Glomerular endothelial cell (primary cell): Measurements from ENCODE around the gene ABHD18. TPM values are rescaled to one million over a fixed set of nuclear protein-coding genes. Genes with fewer than 3 reads are reported as not detected.
A peak's percentile ranks its signal among the peaks of the same experiment; 100 is the strongest.
"Not testable (repeated sequence)": the region's sequence is repeated elsewhere in the genome, so short reads cannot be mapped to it uniquely, and the experiment has no call there.

Experiments
- DNase-seq: peaks from one replicate; pipeline ENCODE4 v3.0.0-alpha.2; 2011; ENCODE audit warnings: low read depth, low spot score; ENCODE audit errors: extremely low read depth
- total RNA-seq: library from RNA; depleted of rRNA; stranded (reverse); fragments of >200 nt; gene quantifications from 2 replicates; pipeline ENCODE4 v1.2.3, GENCODE V29; 2015

The ABHD18 gene
- 3.5 and 4.9 TPM in 2 replicates for total RNA-seq

DNA sequence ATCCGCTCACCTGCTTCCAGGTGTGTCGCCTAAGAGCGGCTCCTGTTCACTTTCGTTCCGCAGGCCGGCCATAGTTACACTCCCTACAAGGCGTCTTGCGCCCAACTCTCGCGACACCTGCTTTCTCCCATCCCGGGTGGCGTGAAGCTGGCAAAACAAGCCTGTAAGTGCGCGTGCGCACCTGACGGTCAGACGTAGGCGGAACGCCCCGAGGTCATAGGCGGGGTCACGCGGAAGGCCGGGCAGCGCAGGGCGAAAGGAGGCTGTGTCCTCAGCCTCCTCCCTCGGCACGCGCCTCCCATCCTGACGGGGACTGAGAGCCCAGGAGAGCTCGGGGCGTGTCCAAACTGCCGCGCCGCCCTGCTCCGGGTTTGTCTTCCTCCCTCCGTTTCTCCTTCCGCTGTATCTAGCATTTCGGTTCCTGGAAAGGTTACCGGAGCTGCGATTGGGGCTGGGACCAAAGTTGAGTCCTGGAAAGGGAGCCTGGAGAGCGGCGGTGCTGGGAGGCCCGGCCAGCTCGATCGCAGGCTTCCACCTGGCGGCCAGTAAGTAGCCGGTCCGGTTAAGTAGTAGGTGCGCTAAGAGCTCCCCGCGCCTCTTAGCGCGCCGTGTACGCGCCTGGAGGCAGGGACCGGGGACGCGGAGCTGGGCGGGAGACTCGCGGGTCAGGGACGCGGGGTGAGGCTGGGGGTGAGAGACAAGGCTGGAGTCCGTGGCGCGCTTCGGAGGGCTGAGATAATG lies at the start of gene ABHD18, which contains the start of gene MFSD8:
Gene ABHD18 (plus strand): TSS at position 345 of the 741 bp plus-strand sequence. CDS start 17,550 bp downstream, outside the sequence.
Gene MFSD8 (minus strand): TSS at position 112 of the 741 bp plus-strand sequence. CDS start 40 bp downstream, at position 72.
- peak; percentile 87 for DNase-seq

DNA sequence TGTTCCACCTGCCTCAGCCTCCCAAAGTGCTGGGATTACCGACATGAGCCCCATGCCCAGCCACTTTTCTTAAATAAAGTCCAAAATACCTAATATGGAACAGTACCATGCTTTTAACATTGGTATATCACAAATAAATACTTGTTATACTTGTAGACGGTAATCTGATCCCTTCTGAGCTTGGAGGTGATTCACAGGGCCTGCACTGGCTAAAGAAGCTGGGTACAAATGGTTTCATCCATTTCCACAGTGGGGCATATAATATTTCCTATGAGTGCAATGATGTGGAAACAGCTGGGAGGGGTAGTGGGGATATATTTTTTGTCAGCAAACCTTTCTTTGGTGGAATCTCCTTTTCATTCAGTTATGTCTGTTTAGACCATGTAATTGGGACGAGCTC lies 48.7 kb upstream of the ABHD18 start:
- DNase-seq: no peak

DNA sequence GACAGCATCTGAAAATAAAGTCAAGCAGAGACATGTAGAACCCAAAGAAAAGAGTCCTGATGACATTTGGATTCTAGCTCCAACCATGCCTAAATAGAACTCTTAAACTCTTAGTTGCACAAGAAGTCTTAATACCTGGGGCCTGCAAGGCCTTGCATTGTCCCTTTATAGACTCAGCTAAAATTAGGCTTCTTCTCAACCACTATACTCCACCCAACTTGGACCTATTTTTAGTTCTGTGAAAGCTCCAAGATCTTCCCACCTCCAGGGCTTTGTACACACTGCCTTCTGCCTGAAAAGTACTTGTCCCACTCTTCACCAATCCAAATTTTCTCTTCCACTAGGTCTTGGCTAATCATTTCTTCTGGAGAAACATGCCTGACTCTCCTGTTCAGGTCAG lies 48.1 kb upstream of the ABHD18 start:
- no peak for DNase-seq

DNA sequence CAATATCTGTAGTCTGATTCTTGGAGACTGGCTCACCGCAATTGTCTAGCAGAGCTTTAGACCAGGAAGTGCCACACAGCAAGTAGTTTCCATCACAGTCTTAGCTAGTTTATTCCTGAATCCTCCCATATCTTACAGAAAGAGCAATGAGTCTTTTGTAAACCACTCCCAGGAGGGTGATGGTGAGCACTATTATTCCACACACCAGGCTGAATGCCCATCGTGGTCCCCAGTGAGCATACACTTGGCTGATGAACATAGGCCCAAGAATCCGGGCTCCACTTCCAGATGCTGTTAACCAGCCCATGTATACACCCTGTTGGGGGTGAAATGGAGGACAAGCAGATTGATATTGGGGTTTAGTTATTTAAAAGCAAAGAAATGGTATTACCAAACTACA lies 44.7 kb upstream of the ABHD18 start:
- DNase-seq: no peak

DNA sequence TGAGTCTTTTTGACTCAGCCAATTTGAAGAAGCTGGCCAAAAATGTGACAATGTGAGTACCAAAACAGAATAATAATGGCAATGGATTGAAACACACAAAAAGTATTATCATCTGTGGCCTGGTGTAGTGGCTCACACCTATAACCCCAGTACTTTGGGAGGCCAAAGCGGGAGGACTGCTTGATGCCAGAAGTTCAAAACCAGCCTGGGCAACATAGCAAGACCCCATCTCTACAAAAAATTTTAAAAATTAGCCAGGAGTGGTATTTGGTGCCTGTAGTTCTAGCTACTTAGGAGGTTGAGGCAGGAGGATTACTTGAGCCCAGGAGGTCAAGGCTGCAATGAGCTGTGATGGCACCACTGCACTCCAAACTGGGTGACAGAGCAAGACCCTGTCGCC lies 43.0 kb upstream of the ABHD18 start:
- no peak for DNase-seq

DNA sequence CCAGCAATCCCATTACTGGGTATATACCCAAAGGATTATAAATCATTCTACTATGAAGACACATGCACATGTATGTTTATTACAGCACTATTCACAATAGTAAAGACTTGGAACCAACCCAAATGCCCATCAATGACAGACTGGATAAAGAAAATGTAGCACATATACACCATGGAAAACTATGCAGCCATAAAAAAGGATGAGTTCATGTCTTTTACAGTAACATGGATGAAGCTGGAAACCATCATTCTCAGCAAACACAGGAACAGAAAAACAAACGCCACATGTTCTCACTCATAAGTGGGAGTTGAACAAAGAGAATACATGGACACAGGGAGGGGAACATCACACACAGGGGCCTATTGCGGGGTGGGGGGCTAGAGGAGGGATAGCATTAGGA lies 39.5 kb upstream of the ABHD18 start:
- DNase-seq: not testable (repeated sequence)

DNA sequence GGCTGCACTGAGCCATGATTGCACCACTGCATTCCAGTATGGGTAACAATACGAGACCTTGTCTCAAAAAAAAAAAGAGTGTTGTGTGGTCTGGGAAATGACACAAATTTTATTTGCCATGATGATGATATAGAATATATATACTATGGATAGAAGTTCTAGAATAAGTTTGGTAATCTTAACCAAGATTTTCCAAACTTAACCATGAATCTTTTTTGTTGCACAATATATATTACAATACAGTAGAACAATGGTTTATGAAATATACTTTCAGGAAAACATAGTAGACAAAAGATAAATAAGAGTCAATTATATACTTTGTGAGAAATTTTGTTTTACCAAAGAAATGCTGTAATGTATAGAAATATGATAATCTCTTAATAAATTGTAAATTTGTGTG lies 35.0 kb upstream of the ABHD18 start:
- no peak for DNase-seq

DNA sequence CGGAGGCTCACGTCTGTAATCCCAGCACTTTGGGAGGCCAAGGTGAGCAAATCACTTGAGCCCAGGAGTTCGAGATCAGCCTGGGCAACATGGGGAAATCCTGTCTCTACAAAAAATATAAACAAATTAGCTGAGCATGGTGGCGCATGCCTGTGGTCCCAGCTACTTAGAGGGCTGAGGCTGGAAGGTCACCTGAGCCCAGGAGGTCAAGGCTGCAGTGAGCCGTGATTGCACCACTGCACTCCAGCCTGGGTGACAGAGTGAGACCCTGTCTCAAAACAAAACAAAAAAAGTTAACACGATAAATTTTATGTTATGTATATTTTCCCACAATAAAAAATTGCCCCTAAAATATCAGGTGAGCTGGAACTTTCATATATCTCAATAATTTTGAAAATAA lies 33.4 kb upstream of the ABHD18 start:
- DNase-seq: not testable (repeated sequence)

DNA sequence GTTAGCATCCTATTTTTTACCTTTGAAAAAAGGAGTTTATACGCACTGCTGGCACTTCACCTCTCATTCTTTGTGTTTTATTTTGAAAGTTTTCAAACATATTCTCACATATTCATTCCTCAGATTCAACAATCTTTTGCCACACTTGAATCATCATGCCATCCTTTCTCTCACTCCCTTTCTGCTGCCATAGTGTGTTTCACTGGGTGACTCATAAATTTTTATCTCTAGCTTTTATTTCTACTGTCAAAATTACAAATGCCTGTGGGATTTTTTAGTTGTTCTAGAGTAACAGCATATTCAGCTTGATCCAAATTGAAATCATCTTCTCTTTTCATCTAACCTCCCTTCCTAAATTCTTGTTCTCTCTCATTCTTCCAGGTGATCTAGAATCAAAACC lies 28.2 kb upstream of the ABHD18 start:
- no peak for DNase-seq

DNA sequence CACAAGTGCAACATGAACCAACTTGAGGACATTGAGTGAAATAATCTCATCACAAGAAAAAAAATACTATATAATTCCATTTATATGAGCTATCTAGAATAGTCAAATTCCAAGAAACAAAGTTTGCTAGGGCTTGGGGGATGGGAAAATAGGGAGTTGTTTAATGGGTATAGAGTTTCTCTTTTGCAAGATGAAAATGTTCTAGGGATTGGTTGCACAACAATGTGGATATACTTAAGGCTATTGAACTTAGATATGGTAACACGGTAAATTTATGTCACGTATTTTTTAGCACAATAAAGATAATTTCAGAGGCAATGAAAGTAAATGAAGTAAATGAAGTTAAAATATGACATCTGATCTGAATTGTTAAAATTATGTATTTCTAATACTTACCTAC lies 8.1 kb upstream of the ABHD18 start:
- no peak for DNase-seq

DNA sequence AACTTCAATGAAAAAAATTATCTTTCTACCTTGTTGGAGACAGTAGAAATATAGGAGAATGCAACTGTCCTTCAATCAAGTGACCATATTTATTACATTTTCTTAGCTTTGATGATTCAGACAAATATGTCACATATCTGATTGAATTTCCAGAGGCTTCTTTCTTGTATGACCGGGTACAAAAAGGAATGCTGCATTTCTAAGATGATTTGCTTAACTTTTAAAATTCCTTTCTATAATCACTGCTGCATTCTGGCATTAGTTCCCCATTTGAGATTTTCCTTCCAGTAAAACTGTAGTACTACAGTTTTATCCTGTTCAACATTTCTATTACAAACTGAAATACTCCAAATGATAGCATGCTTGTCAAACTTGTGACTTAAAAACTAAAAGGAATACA lies 5.4 kb upstream of the ABHD18 start:
- no peak for DNase-seq

DNA sequence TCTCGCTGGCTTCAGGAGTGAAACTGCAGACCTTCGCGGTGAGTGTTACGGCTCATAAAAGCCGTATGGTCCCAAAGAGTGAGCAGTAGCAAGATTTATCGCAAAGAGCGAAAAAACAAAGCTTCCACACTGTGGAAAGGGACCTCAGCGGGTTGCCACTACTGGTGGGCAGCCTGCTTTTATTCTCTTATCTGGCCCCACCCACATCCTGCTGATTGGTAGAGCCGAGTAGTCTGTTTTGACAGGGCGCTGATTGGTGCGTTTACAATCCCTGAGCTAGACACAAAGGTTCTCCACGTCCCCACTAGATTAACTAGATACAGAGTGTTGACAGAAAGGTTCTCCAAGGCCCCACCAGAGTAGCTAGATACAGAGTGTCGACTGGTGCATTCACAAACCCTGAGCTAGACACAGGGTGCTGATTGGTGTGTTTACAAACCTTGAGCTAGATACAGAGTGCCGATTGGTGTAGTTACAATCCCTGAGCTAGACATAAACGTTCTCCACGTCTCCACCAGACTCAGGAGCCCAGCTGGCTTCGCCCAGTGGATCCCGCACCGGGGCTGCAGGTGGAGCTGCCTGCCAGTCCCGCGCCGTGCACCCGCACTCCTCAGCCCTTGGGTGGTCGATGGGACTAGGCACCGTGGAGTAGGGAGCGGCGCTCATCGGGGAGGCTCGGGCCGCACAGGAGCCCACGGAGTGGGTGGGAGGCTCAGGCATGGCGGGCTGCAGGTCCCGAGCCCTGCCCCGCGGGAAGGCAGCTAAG lies 1.4 kb upstream of the ABHD18 start:
- DNase-seq: not testable (repeated sequence)

DNA sequence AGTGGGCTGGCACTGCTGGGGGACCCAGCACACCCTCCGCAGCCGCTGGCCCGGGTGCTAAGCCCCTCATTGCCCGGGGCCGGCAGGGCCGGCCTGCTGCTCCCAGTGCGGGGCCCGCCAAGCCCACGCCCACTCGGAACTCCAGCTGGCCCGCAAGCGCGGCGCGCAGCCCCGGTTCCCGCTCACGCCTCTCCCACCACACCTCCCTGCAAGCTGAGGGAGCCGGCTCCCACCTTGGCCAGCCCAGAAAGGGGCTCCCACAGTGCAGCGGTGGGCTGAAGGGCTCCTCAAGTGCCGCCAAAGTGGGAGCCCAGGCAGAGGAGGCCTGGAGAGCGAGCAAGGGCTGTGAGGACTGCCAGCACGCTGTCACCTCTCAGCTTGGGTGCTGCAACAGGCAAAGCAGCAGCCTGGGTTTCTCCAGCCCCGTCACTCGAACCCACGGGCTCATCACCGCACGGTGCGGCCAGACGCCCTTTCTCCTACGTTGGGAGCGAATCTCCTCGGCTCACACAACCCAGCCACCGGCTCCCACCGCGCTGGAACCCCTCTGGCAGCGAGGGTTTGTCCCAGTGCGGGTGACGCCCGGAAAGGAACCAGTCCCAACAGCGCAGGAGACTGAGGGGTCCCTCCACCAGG lies 662 bp upstream of the ABHD18 start:
- DNase-seq: not testable (repeated sequence)

DNA sequence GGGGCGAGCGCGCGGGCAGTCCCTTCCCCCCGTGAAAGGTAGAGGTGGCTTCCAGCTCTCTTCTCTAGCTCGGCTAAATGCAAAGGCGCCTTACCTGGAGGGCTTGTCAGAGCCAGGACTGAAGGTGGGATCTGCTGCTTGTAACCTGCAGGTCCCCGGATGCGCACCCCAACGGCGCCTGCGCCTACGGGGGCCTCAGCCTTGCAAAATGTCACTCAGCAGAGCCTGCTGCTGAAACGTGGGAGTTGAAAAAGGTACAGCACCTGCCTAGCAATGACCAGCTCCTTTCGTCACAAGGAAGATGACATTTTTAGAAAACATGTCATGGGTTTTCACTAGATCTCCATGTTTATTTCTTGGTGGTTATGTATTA lies 583 bp downstream of the ABHD18 start:
- DNase-seq: no peak

DNA sequence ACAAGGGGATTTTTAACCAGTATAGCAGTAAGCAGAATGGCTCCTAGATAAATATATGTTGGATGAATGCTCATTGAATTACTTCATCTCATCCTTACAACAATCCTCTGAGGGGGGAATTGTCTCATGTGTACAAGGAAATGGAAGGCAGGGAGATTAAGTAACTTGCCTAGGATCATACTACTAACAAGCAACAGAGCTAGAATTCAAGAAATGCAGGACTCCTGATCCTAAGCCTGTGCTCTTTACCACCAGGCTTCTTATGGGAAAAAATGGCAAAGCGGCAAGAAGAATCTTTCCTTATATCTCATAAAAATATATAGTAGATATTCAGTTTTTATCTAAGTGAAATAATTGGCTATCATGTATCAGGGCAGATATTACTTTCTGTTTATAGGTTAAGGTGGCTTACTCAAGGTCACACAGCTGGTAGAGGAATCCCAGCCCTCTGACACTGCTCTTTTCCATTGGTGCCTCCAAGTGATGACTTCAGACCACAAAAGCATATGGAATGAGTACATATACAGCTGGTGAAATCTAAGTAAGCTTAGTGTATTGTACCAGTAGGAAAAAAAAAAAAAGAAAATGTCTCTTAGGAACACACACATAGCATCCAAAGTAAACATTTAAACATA lies 2.1 kb downstream of the ABHD18 start:
- no peak for DNase-seq

DNA sequence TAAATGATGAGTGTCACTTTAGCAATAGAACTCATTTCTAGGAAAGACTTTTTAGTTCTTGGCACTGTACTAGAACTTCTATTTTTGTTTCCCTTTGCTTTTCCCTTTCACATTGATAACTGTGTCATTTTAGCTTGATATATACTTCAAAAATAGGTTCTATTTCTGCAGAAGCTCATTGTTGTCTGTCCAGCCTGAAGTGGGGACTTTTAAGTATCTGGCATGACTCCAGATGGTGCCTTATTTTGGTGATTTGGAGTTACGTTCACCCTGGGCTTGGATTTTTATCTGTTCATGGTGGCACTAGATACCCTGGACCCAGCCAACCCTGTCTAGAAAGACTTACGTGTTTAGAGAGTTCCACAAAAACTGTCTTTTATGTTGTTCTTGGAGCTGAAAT lies 3.4 kb downstream of the ABHD18 start:
- DNase-seq: no peak

DNA sequence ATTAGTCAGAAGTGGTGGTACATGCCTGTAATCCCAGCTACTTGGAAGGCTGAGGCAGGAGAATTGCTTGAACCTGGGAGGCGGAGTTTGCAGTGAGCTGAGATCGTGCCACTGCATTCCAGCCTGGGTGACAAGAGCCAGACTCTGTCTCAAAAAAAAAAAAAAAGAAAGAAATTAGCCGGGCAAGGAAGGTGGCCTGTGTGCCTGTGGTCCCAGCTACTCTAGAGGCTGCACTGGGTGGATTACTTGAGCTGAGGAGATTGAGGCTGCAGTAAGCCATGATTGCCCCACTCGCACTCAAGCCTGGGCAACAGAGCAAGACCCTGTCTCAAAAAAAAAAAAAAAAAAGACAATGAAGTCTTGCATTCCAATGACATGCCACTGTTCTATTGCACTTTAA lies 5.7 kb downstream of the ABHD18 start:
- DNase-seq: not testable (repeated sequence)

DNA sequence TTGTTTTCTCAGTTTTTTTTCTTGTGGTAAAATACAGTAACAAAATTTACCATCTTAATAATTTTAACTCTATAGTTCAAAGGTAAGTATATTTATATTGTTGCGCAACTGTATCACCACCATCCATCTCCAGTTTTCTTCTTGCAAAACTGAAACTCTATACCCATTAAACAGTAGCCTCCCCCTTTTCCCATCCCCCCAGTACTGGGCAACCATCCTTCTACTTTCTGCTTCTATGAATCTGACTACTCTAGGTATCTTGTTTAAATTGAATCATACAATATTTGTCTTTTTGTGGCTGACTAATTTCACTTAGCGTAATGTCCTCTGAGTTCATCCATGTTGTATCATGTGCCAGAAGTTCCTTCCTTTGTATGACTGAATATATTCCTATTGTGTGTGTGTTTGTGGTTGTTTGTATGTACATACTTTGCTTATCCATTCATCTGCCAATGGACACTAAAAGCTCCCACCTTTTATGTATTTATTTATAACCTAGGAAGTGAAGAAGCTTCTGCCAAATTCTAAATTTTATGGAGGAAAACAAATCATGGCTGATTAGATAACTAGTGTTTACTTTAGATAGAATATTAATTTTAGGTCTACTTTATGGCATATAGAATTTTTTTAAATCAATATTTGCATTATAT lies 10.0 kb downstream of the ABHD18 start:
- DNase-seq: no peak

DNA sequence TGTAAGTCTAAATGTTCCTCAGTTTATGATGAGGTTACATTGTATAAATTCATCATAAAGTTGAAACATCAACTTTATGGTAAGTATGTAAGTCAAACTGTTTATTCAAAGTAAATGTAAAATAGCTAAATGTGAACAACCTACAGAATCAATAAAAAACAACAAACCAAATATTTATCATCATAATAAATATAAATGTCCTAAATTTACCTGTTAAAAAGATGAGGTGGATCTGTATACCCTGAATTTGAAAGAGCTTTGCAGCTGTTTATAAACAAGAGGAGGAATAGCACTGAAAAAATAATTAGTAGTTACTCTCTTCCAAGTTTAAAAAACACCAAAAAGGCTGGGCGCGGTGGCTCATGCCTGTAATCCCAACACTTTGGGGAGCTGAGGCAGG lies 13.7 kb downstream of the ABHD18 start:
- no peak for DNase-seq

DNA sequence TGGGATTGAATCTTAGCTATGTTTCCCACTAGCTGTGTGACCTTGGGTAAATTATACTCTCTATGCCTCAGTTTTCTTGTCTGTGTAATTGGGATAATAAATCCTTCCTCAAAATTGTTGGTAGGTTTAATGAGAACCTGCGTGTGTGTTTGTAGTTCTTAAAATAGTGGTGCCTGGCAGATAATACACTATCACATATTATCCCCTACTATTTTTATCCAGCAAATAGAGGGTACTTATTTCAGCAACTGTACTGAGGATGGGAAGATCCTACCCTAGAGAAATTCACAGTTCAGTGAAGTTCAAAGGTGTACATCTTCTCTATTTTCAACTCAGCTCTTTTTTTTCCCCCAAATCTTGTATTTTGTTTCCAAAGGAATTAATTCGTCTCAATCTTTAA lies 17.2 kb downstream of the ABHD18 start:
- DNase-seq: no peak

DNA sequence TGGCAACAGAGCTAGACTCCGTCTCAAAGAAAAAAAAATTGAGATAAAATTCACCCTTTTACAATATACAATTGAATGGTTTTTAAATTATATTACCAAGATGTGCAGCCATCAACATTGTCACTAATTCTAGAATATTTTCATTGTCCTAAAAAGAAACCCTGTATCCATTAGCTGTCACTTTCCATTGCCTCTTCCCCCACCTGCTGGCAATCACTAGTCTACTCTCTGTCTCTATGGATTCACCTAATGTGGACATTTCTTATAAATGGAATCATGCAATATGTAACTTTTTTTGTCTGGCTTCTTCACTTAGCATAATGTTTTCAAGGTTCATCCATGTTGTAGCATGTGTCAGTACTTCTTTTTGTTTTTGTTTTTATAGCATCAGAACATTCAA lies 20.8 kb downstream of the ABHD18 start:
- no peak for DNase-seq
